Hepatocyte (in vitro differentiated cells): ENCODE data around the gene TMEM236. TPM values are rescaled to one million over a fixed set of nuclear protein-coding genes. Genes with fewer than 3 reads are reported as not detected.

Source experiments
- DNase-seq: peaks from one replicate; pipeline ENCODE4 v3.0.0-alpha.2; 2016; ENCODE audit warnings: low spot score
- H2AFZ ChIP-seq: fragments of 200-600 bp; sonication (generic); 2 replicates; pipeline ENCODE4 v1.6.0; 2016; ENCODE audit warnings: antibody characterized with exemption, mild to moderate bottlenecking
- H3K27ac ChIP-seq: fragments of 200-600 bp; sonication (generic); 2 replicates; pipeline ENCODE4 v1.5.1; 2016; ENCODE audit warnings: mild to moderate bottlenecking
- H3K27me3 ChIP-seq: fragments of 200-600 bp; sonication (generic); 2 replicates; pipeline ENCODE4 v1.6.1; 2016
- H3K36me3 ChIP-seq: fragments of 200-600 bp; sonication (generic); replicated peaks from 2 replicates; pipeline ENCODE4 v1.5.1; 2016; ENCODE audit warnings: low read depth; ENCODE audit not compliant: insufficient read depth
- H3K4me1 ChIP-seq: fragments of 200-600 bp; sonication (generic); 2 replicates; pipeline ENCODE4 v1.5.1; 2016; ENCODE audit warnings: mild to moderate bottlenecking, moderate library complexity; ENCODE audit not compliant: insufficient read depth
- H3K4me2 ChIP-seq: fragments of 200-600 bp; sonication (generic); 2 replicates; pipeline ENCODE4 v1.6.0; 2016
- H3K4me3 ChIP-seq: fragments of 200-600 bp; sonication (generic); 2 replicates; pipeline ENCODE4 v1.5.1; 2016; ENCODE audit warnings: mild to moderate bottlenecking
- H3K79me2 ChIP-seq: fragments of 200-600 bp; sonication (generic); 2 replicates; pipeline ENCODE4 v1.6.0; 2017; ENCODE audit warnings: mild to moderate bottlenecking
- H3K9me2 ChIP-seq: fragments of 200-600 bp; sonication (generic); replicated peaks from 2 replicates; pipeline ENCODE4 v1.6.0; 2017; ENCODE audit warnings: mild to moderate bottlenecking; ENCODE audit not compliant: insufficient read depth
- H3K9me3 ChIP-seq: fragments of 200-600 bp; sonication (generic); 2 replicates; pipeline ENCODE4 v1.5.1; 2016; ENCODE audit warnings: low read depth, mild to moderate bottlenecking
- H4K20me1 ChIP-seq: fragments of 200-600 bp; sonication (generic); 2 replicates; pipeline ENCODE4 v1.6.0; 2016; ENCODE audit warnings: mild to moderate bottlenecking; ENCODE audit not compliant: insufficient read depth, poor library complexity, severe bottlenecking
- CTCF ChIP-seq: fragments of 200-600 bp; sonication (generic); IDR thresholded peaks from 2 replicates; pipeline ENCODE4 v1.5.1; 2016; ENCODE audit warnings: antibody characterized with exemption, mild to moderate bottlenecking; ENCODE audit not compliant: poor library complexity
- EZH2 ChIP-seq: fragments of 200-600 bp; sonication (generic); IDR thresholded peaks from 2 replicates; pipeline ENCODE4 v1.6.1; 2016; ENCODE audit warnings: antibody characterized with exemption, mild to moderate bottlenecking, borderline replicate concordance
- EZH2phosphoT487 ChIP-seq: fragments of 200-600 bp; sonication (generic); IDR thresholded peaks from one replicate; pipeline ENCODE4 v1.6.1; 2018; ENCODE audit warnings: antibody characterized with exemption, mild to moderate bottlenecking, low read depth, moderate library complexity; ENCODE audit not compliant: unreplicated experiment, severe bottlenecking
- WGBS: methylation state at CpG from one replicate; pipeline ENCODE4 v1.1.6; 2016; ENCODE audit warnings: low lambda C conversion rate; ENCODE audit errors: missing lambda C conversion rate; 5-methylcytosine and 5-hydroxymethylcytosine counted together
- polyA plus RNA-seq: library from polyadenylated mRNA; unstranded; fragments of >200 nt; fragmentation: Nextera tagmentation; extraction: Ambion mirVana; gene quantifications from 2 replicates; pipeline ENCODE4 v1.2.1, GENCODE V29; 2016
- total RNA-seq: library from RNA; depleted of rRNA; stranded (reverse); fragments of >200 nt; gene quantifications from 2 replicates; pipeline ENCODE4 v1.2.3, GENCODE V29; 2014

The TMEM236 gene
- total and polyA plus RNA-seq, 2 experiments from 2014 or later: 0.08 to 0.80 TPM

- no peaks in the 10 kb centered on the region for H3K9me2 ChIP-seq
- no peaks in the 10 kb centered on the region for H3K79me2 ChIP-seq
- no peak overlapping the region for H3K4me2 ChIP-seq
- H3K27me3 ChIP-seq: no peaks in the 10 kb centered on the region
- TF ChIP-seq CTCF (no peak), EZH2phosphoT487 (no peak), EZH2 (no peak)
- H3K36me3 ChIP-seq: no peaks in the 10 kb centered on the region
- no peaks in the 10 kb centered on the region for H3K4me1 ChIP-seq
- no peak overlapping the region for H2AFZ ChIP-seq
- 86% methylated on average over 4 of the region's 4 CpGs for WGBS
- H3K27ac ChIP-seq: no peak overlapping the region
- DNase-seq: no peak
- no peaks in the 10 kb centered on the region for H3K9me3 ChIP-seq
- no peak overlapping the region for H3K4me3 ChIP-seq
- no peaks in the 10 kb centered on the region for H4K20me1 ChIP-seq
These were observed 28.7 kb downstream of the TMEM236 start for GRCh38 chr10:17780727-17781126.

GRCh38 chr10:17781856-17782255, 29.9 kb downstream of the TMEM236 start:
- Histone ChIP-seq H3K4me3 (no peak overlapping the region), H3K79me2 (no peaks in the 10 kb centered on the region), H3K9me2 (no peaks in the 10 kb centered on the region), H3K4me1 (no peaks in the 10 kb centered on the region), H3K27ac (no peak overlapping the region), H4K20me1 (no peaks in the 10 kb centered on the region), H3K4me2 (no peak overlapping the region), H3K27me3 (no peaks in the 10 kb centered on the region), H3K36me3 (no peaks in the 10 kb centered on the region), H2AFZ (no peak overlapping the region), H3K9me3 (no peaks in the 10 kb centered on the region)
- TF ChIP-seq EZH2: no peak
- no peak for TF ChIP-seq EZH2phosphoT487
- TF ChIP-seq CTCF: no peak
- no peak for DNase-seq
- 88% methylated on average over 2 of the region's 2 CpGs for WGBS

GRCh38 chr10:17782921-17783665, 31.1 kb downstream of the TMEM236 start:
- Histone ChIP-seq H3K9me2 (no peaks in the 10 kb centered on the region), H3K4me2 (no peak overlapping the region), H3K9me3 (no peaks in the 10 kb centered on the region), H3K4me1 (no peaks in the 10 kb centered on the region), H3K4me3 (no peak overlapping the region), H3K27me3 (no peaks in the 10 kb centered on the region), H3K79me2 (no peaks in the 10 kb centered on the region), H2AFZ (no peak overlapping the region), H3K27ac (no peak overlapping the region), H3K36me3 (no peaks in the 10 kb centered on the region), H4K20me1 (no peaks in the 10 kb centered on the region)
- no peak for DNase-seq
- TF ChIP-seq EZH2: no peak
- TF ChIP-seq EZH2phosphoT487: no peak
- TF ChIP-seq CTCF: no peak
- 72% methylated on average over 16 of the region's 16 CpGs for WGBS

- no peak overlapping the region for H2AFZ ChIP-seq
- no peaks in the 10 kb centered on the region for H4K20me1 ChIP-seq
- no peak overlapping the region for H3K4me2 ChIP-seq
- H3K9me2 ChIP-seq: no peaks in the 10 kb centered on the region
- H3K79me2 ChIP-seq: no peaks in the 10 kb centered on the region
- H3K36me3 ChIP-seq: no peaks in the 10 kb centered on the region
- no peaks in the 10 kb centered on the region for H3K4me1 ChIP-seq
- 76% methylated on average over 1 of the region's 1 CpG for WGBS
- no peak overlapping the region for H3K4me3 ChIP-seq
- TF ChIP-seq EZH2phosphoT487 (no peak), EZH2 (no peak), CTCF (no peak)
- DNase-seq: no peak
- H3K27ac ChIP-seq: no peak overlapping the region
- no peaks in the 10 kb centered on the region for H3K9me3 ChIP-seq
- no peaks in the 10 kb centered on the region for H3K27me3 ChIP-seq
These were observed 31.8 kb downstream of the TMEM236 start for GRCh38 chr10:17783751-17784150.
